ENCODE measurements around the gene SMCO4. TPM values are rescaled to one million over a fixed set of nuclear protein-coding genes. Genes with fewer than 3 reads are reported as not detected.

Gene SMCO4
- total RNA-seq, 1 donor, result 15.6 TPM

DNA sequence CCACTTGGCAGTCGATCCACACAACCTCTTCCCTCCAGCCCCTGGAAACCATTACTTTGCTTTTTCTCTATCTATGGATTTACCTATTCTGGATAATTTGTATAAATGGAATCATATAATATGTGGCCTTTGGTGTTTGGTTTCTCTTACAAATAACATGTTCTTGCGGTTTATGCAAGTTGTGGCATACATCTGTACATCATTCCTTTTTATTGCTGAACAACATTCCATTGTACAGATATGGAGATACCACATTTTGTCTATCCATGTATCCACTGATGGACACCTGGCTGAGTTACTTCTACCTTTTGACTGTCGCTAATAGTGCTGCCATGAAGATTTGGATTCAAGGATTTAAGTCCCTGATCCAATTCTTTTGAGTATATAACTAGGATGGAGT, 25.1 kb downstream of the SMCO4 start:
- TF ChIP-seq, protein P1, sequence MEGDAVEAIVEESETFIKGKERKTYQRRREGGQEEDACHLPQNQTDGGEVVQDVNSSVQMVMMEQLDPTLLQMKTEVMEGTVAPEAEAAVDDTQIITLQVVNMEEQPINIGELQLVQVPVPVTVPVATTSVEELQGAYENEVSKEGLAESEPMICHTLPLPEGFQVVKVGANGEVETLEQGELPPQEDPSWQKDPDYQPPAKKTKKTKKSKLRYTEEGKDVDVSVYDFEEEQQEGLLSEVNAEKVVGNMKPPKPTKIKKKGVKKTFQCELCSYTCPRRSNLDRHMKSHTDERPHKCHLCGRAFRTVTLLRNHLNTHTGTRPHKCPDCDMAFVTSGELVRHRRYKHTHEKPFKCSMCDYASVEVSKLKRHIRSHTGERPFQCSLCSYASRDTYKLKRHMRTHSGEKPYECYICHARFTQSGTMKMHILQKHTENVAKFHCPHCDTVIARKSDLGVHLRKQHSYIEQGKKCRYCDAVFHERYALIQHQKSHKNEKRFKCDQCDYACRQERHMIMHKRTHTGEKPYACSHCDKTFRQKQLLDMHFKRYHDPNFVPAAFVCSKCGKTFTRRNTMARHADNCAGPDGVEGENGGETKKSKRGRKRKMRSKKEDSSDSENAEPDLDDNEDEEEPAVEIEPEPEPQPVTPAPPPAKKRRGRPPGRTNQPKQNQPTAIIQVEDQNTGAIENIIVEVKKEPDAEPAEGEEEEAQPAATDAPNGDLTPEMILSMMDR (IDR thresholded peaks at IDR 0.05; ENCODE audit: extremely low read depth, low read depth, low read length), result no peak
- no peak for DNase-seq (ENCODE audit: insufficient read length, low spot score, missing footprints)
- Histone ChIP-seq H3K79me2 (ENCODE audit: insufficient read depth, low read length) (peaks cover 9% of the 10 kb centered on the region), H3K27ac (ENCODE audit: low read depth, low read length) (no peak overlapping the region), H2AFZ (ENCODE audit: low read length) (no peak overlapping the region), H4K20me1 (ENCODE audit: insufficient read depth, low read length) (no peaks in the 10 kb centered on the region), H3K27me3 (ENCODE audit: insufficient read depth, low read length) (no peaks in the 10 kb centered on the region), H3K4me3 (ENCODE audit: insufficient read depth, low read length) (no peak overlapping the region), H3K36me3 (ENCODE audit: insufficient read depth, low read length) (peaks cover 3% of the 10 kb centered on the region), H3K4me1 (ENCODE audit: insufficient read depth, low read length) (no peaks in the 10 kb centered on the region), H3K4me2 (ENCODE audit: insufficient read depth, low read length) (no peak overlapping the region), H3K9me3 (ENCODE audit: low read depth, low read length) (no peaks in the 10 kb centered on the region)

DNA sequence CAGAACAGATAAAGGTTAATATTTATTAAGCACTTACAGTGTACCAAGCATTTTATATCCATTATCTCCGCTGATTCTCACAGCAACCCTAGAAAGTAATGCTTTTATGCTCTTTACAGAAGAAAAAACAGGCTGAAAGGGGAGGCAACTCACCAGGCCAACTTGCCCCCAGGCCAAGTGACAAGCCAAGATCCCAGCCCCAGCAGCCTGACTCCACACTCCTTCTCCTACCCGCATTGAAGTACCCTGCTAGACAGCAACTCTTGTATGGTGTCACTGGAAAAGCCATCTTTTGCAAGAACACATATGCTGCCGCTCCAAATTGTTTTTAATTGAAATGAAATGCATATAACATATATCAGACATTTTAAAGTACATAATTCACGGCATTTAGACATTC, 25.6 kb downstream of the SMCO4 start:
- Histone ChIP-seq H3K27ac (ENCODE audit: low read depth, low read length) (no peak overlapping the region), H3K4me2 (ENCODE audit: insufficient read depth, low read length) (no peak overlapping the region), H3K4me1 (ENCODE audit: insufficient read depth, low read length) (no peaks in the 10 kb centered on the region), H3K36me3 (ENCODE audit: insufficient read depth, low read length) (peaks cover 2% of the 10 kb centered on the region), H3K4me3 (ENCODE audit: insufficient read depth, low read length) (no peak overlapping the region), H3K79me2 (ENCODE audit: insufficient read depth, low read length) (peaks cover 9% of the 10 kb centered on the region), H3K9me3 (ENCODE audit: low read depth, low read length) (no peaks in the 10 kb centered on the region), H4K20me1 (ENCODE audit: insufficient read depth, low read length) (no peaks in the 10 kb centered on the region), H2AFZ (ENCODE audit: low read length) (no peak overlapping the region), H3K27me3 (ENCODE audit: insufficient read depth, low read length) (no peaks in the 10 kb centered on the region)
- TF ChIP-seq, protein P1 (IDR thresholded peaks at IDR 0.05; ENCODE audit: extremely low read depth, low read depth, low read length), result no peak
- no peak for DNase-seq (ENCODE audit: insufficient read length, low spot score, missing footprints)

DNA sequence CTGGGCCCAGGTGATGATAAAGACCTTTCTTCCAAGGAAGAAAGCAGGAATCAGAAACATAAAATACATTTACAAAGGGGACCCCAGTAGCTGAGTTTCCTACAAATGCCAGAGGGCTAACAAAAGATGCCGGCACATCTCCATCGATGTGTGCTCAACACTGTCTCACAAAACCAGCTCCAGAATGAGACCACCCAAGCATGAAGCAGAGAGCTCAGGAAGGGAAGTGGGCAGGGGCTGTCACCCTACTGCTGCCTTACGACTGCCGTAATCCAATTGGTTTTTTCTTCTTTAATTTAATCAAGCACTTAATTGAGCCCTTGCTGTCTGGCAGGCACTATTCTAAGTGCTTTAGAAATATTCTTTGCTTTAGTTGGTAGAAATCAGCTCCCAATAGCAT, 26.1 kb downstream of the SMCO4 start:
- H3K27me3 ChIP-seq (ENCODE audit: insufficient read depth, low read length), result no peaks in the 10 kb centered on the region
- TF ChIP-seq, protein P1 (IDR thresholded peaks at IDR 0.05; ENCODE audit: extremely low read depth, low read depth, low read length), result no peak
- H3K4me1 ChIP-seq (ENCODE audit: insufficient read depth, low read length), result no peaks in the 10 kb centered on the region
- H2AFZ ChIP-seq (ENCODE audit: low read length), result no peak overlapping the region
- no peak overlapping the region for H3K4me3 ChIP-seq (ENCODE audit: insufficient read depth, low read length)
- no peaks in the 10 kb centered on the region for H3K9me3 ChIP-seq (ENCODE audit: low read depth, low read length)
- H3K4me2 ChIP-seq (ENCODE audit: insufficient read depth, low read length), result no peak overlapping the region
- no peaks in the 10 kb centered on the region for H4K20me1 ChIP-seq (ENCODE audit: insufficient read depth, low read length)
- H3K27ac ChIP-seq (ENCODE audit: low read depth, low read length), result no peak overlapping the region
- H3K79me2 ChIP-seq (ENCODE audit: insufficient read depth, low read length), result peaks cover 5% of the 10 kb centered on the region
- no peaks in the 10 kb centered on the region for H3K36me3 ChIP-seq (ENCODE audit: insufficient read depth, low read length)
- no peak for DNase-seq (ENCODE audit: insufficient read length, low spot score, missing footprints)

DNA sequence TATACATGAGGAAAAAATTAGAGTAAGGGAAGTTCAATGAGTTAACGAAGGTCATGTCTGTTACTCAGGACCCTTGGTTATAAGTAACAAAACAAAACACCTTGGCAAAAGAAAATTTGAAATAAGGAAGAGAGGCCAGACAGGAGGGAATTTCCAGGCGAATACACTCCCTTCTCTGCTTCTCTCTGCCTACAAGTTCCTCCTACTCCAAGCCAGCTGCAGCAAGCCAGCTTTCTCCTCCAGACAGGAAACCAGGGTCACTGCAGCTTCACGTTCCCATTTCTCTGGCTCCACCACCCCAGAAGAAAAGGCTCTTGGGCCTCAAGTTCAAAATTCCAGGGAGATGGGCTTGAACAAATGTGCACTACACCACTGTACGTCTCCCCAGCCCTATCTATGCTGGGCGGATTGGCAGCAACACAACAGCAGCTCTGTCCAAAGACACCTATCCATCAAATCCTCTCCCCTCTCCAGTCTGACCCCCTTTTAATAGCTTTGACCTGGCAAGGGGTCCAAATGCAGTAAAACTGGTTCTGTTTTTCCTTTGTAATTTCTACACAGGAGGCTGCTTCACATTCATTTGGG, 27.7 kb downstream of the SMCO4 start:
- Histone ChIP-seq H3K4me2 (ENCODE audit: insufficient read depth, low read length) (no peak overlapping the region), H3K4me3 (ENCODE audit: insufficient read depth, low read length) (no peak overlapping the region), H2AFZ (ENCODE audit: low read length) (no peak overlapping the region), H3K4me1 (ENCODE audit: insufficient read depth, low read length) (no peaks in the 10 kb centered on the region), H3K9me3 (ENCODE audit: low read depth, low read length) (no peaks in the 10 kb centered on the region), H4K20me1 (ENCODE audit: insufficient read depth, low read length) (no peaks in the 10 kb centered on the region), H3K27ac (ENCODE audit: low read depth, low read length) (no peak overlapping the region), H3K36me3 (ENCODE audit: insufficient read depth, low read length) (no peaks in the 10 kb centered on the region), H3K79me2 (ENCODE audit: insufficient read depth, low read length) (no peaks in the 10 kb centered on the region), H3K27me3 (ENCODE audit: insufficient read depth, low read length) (no peaks in the 10 kb centered on the region)
- TF ChIP-seq, protein P1 (IDR thresholded peaks at IDR 0.05; ENCODE audit: extremely low read depth, low read depth, low read length), result no peak
- no peak for DNase-seq (ENCODE audit: insufficient read length, low spot score, missing footprints)
